HG03457 (cell line): ENCODE data around the gene SDHAF1.
"Not testable (repeated sequence)": the region's sequence is repeated elsewhere in the genome, so short reads cannot be mapped to it uniquely, and the experiment has no call there.

Experiments
- ATAC-seq: cut with Tn5 transposase; IDR thresholded peaks from one replicate; pipeline ENCODE4 v1.9.1; 2021; ENCODE audit warnings: moderate number of reproducible peaks; ENCODE audit not compliant: unreplicated experiment

The SDHAF1 gene

GRCh38 chr19:36014012-36014924 lies 19.3 kb downstream of the SDHAF1 start, which contains the start of gene ALKBH6:
TSS of gene ALKBH6 (minus strand) at chr19:36014213. CDS start at chr19:36013397, 816 bp downstream.
- ATAC-seq: peak; percentile 89

- ATAC-seq: no peak
Measured at GRCh38 chr19:36019061-36019670, 24.2 kb downstream of the SDHAF1 start.

- no peak for ATAC-seq
Measured at GRCh38 chr19:36023432-36023831, 28.4 kb downstream of the SDHAF1 start.

GRCh38 chr19:36025541-36025940 lies 30.6 kb downstream of the SDHAF1 start:
- ATAC-seq: no peak

GRCh38 chr19:36026091-36026876 lies 31.3 kb downstream of the SDHAF1 start:
- ATAC-seq: no peak

- ATAC-seq: no peak
Measured at GRCh38 chr19:36027696-36028095, 32.7 kb downstream of the SDHAF1 start.

GRCh38 chr19:36028313-36029041 lies 33.5 kb downstream of the SDHAF1 start:
- no peak for ATAC-seq

- ATAC-seq: no peak
Measured at GRCh38 chr19:36030264-36031148, 35.5 kb downstream of the SDHAF1 start.

GRCh38 chr19:36031308-36031707 lies 36.3 kb downstream of the SDHAF1 start:
- no peak for ATAC-seq

GRCh38 chr19:36032251-36033104 lies 37.5 kb downstream of the SDHAF1 start, which contains the start of gene CLIP3:
TSS of gene CLIP3 (minus strand) at chr19:36032873. CDS start at chr19:36032357, 516 bp downstream.
- no peak for ATAC-seq

- no peak for ATAC-seq
Measured at GRCh38 chr19:36040495-36040894, 45.5 kb downstream of the SDHAF1 start.

GRCh38 chr19:36041092-36041491 lies 46.1 kb downstream of the SDHAF1 start:
- ATAC-seq: not testable (repeated sequence)

GRCh38 chr19:36041831-36042230 lies 46.8 kb downstream of the SDHAF1 start:
- ATAC-seq: no peak

- ATAC-seq: no peak
Measured at GRCh38 chr19:36043952-36044351, 49.0 kb downstream of the SDHAF1 start.
